GM19324 (cell line): ENCODE data around the gene SH3RF3.

Source experiments
- ATAC-seq: cut with Tn5 transposase; IDR thresholded peaks from one replicate; pipeline ENCODE4 v1.9.1; 2021; ENCODE audit warnings: mild to moderate bottlenecking, moderate library complexity; ENCODE audit not compliant: unreplicated experiment, low FRiP score

SH3RF3 gene

GRCh38 chr2:109320195-109320922 is 191.4 kb downstream of the SH3RF3 start:
- no peak for ATAC-seq

GRCh38 chr2:109321570-109321969 is 192.6 kb downstream of the SH3RF3 start:
- ATAC-seq: no peak

GRCh38 chr2:109322111-109322510 is 193.1 kb downstream of the SH3RF3 start:
- ATAC-seq: no peak

GRCh38 chr2:109322641-109323040 is 193.6 kb downstream of the SH3RF3 start:
- no peak for ATAC-seq

- ATAC-seq: no peak
Observed at GRCh38 chr2:109324861-109325260, 195.9 kb downstream of the SH3RF3 start.

- no peak for ATAC-seq
Observed at GRCh38 chr2:109325570-109325969, 196.6 kb downstream of the SH3RF3 start.

- ATAC-seq: no peak
Observed at GRCh38 chr2:109326306-109326705, 197.3 kb downstream of the SH3RF3 start.

GRCh38 chr2:109330056-109330455 is 201.1 kb downstream of the SH3RF3 start:
- no peak for ATAC-seq

- ATAC-seq: no peak
Observed at GRCh38 chr2:109331081-109331480, 202.1 kb downstream of the SH3RF3 start.

GRCh38 chr2:109331896-109332848 is 203.2 kb downstream of the SH3RF3 start:
- ATAC-seq: no peak

GRCh38 chr2:109332880-109333279 is 203.9 kb downstream of the SH3RF3 start:
- ATAC-seq: no peak

GRCh38 chr2:109333414-109334210 is 204.6 kb downstream of the SH3RF3 start:
- ATAC-seq: no peak

GRCh38 chr2:109335631-109336176 is 206.7 kb downstream of the SH3RF3 start:
- no peak for ATAC-seq

GRCh38 chr2:109336296-109336695 is 207.3 kb downstream of the SH3RF3 start:
- no peak for ATAC-seq

- no peak for ATAC-seq
Observed at GRCh38 chr2:109337221-109337620, 208.2 kb downstream of the SH3RF3 start.

- no peak for ATAC-seq
Observed at GRCh38 chr2:109339519-109339966, 210.5 kb downstream of the SH3RF3 start.

GRCh38 chr2:109340381-109340780 is 211.4 kb downstream of the SH3RF3 start:
- ATAC-seq: no peak

GRCh38 chr2:109341355-109342255 is 212.6 kb downstream of the SH3RF3 start:
- ATAC-seq: no peak

- no peak for ATAC-seq
Observed at GRCh38 chr2:109342256-109342850, 213.3 kb downstream of the SH3RF3 start.
